HUES6 (cell line): ENCODE results near the gene ATP5MG.

Experiments
- H3K27ac ChIP-seq: 2 replicates; pipeline ENCODE4 v1.7.0; 2013; ENCODE audit warnings: low read depth, mild to moderate bottlenecking, low read length, inconsistent platforms
- H3K27me3 ChIP-seq: 2 replicates; pipeline ENCODE4 v1.6.1; 2013; ENCODE audit warnings: low read length; ENCODE audit not compliant: control insufficient read depth, insufficient read depth
- H3K36me3 ChIP-seq: 2 replicates; pipeline ENCODE4 v1.6.1; 2013; ENCODE audit warnings: low read length; ENCODE audit not compliant: control insufficient read depth, insufficient read depth
- H3K4me1 ChIP-seq: 2 replicates; pipeline ENCODE4 v1.6.1; 2013; ENCODE audit warnings: low read length; ENCODE audit not compliant: control insufficient read depth, insufficient read depth
- H3K4me3 ChIP-seq: 2 replicates; pipeline ENCODE4 v1.5.1; 2013; ENCODE audit warnings: low read depth, low read length
- H3K9ac ChIP-seq: one replicate; pipeline ENCODE4 v1.6.1; 2013; ENCODE audit warnings: mild to moderate bottlenecking, low read length
- H3K9me3 ChIP-seq: 2 replicates; pipeline ENCODE4 v1.6.1; 2013; ENCODE audit warnings: low read depth, low read length; ENCODE audit not compliant: control insufficient read depth, insufficient read depth

ATP5MG gene

DNA sequence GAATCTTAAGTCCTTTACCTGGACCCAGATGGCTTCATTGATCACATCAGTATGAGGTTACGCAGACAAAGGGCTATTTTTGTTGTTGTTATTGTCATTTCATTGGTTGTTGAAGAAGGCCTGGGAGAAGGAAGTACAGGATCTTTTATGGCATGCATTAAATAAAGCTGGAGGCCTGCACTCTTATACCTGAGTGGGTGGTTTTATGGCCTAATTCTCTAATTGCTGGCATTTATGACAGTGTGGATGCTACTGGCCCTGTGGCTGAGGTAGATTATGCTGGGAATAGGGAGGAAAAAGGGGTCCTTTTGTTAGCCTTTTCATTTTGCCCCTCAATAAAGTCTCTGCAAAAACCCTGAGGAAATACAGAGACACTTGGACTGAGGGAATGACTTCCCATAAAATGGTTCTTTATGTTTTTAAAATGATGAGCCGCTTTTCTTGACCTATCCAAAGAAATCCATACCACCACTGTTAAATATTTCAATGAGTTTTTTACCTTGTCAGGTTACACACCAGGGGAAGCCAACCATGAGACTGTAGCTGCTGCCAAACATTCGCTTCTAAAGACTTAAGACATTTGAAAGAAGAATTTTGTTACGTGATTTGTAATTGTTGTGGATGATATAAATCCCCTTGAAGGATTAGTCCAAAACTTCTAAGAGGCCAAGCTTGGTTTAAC lies 41.6 kb downstream of the ATP5MG start:
- no peaks in the 10 kb centered on the region for H3K9me3 ChIP-seq
- no peak overlapping the region for H3K27ac ChIP-seq
- H3K4me3 ChIP-seq, result no peak overlapping the region
- no peak overlapping the region for H3K9ac ChIP-seq
- peaks cover 22% of the 10 kb centered on the region for H3K4me1 ChIP-seq
- peaks cover 22% of the 10 kb centered on the region for H3K36me3 ChIP-seq
- no peaks in the 10 kb centered on the region for H3K27me3 ChIP-seq

DNA sequence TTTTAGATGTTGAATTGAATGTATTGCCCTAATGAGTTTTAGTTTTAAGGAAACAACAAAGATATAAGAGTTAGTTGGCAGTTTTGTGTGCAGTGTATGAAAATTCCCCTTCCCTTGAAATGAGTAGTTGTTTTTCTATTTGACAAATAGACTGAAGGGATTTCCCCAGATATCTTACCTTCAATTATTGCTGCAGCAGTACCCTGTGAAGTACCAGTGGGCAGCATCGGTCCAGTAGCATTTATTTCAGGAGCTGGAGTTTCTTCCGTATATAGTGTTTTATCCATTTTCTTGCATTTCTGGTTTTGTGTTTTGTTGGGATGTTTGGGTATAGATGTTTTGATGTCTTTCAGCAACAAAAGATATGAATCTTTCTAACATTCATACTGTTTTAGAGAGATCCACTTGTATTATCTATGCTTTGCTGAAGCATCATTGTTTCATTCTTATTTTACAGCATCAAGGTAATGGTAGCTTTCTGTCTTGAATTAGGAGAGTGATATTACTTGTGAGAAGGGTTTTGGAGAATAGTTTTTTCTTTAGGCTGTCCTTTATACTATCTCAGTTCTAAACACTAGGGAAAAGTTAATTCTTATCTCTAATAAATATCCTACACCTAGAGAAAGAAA lies 42.3 kb downstream of the ATP5MG start:
- Histone ChIP-seq H3K27ac (no peak overlapping the region), H3K4me1 (peaks cover 22% of the 10 kb centered on the region), H3K36me3 (peaks cover 22% of the 10 kb centered on the region), H3K27me3 (no peaks in the 10 kb centered on the region), H3K9me3 (no peaks in the 10 kb centered on the region), H3K4me3 (no peak overlapping the region), H3K9ac (no peak overlapping the region)

DNA sequence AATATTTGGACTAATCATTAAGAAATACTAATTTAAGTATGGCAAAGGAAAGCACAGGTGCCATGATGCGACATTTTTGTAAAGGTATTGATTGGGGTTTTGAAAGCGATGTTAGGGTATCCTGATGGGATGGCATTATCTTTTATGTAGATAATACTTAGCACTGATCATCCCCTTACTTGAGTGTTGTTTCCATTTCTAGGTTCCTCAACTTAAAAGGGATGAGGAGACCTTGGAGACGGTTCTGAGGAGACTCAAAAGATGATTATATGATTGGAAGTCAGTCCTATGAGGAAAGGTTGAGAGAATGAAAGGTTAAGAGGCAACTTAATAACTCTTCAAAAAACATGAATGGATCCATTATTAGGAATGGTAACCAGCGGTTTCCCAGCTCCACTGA lies 46.0 kb downstream of the ATP5MG start:
- Histone ChIP-seq H3K9me3 (no peaks in the 10 kb centered on the region), H3K27me3 (no peaks in the 10 kb centered on the region), H3K36me3 (peaks cover 14% of the 10 kb centered on the region), H3K4me1 (peaks cover 4% of the 10 kb centered on the region; the same call in 1 of the 2 replicates), H3K4me3 (no peak overlapping the region), H3K27ac (no peak overlapping the region), H3K9ac (no peak overlapping the region)

DNA sequence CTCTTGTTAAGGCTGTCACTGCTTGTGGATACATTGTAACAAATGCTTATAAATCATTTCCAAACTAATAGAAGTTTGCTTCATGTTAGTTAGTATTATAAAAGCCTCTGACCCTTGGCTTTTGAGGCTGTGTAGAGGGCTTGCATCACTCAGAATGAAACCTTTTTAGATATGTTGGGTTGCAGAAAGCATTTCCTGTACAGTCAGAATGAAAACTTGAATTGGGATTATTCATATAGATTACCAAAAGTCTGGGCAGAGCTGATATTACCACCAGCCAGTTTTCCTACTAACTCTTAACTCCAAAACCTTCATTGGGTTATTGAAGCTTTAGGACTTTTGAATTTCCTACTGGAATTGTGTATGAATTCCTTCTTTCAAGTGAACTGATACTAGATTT lies 46.9 kb downstream of the ATP5MG start:
- Histone ChIP-seq H3K27me3 (no peaks in the 10 kb centered on the region), H3K27ac (no peak overlapping the region), H3K4me1 (no peaks in the 10 kb centered on the region), H3K9me3 (no peaks in the 10 kb centered on the region), H3K9ac (no peak overlapping the region), H3K36me3 (peaks cover 14% of the 10 kb centered on the region), H3K4me3 (no peak overlapping the region)

DNA sequence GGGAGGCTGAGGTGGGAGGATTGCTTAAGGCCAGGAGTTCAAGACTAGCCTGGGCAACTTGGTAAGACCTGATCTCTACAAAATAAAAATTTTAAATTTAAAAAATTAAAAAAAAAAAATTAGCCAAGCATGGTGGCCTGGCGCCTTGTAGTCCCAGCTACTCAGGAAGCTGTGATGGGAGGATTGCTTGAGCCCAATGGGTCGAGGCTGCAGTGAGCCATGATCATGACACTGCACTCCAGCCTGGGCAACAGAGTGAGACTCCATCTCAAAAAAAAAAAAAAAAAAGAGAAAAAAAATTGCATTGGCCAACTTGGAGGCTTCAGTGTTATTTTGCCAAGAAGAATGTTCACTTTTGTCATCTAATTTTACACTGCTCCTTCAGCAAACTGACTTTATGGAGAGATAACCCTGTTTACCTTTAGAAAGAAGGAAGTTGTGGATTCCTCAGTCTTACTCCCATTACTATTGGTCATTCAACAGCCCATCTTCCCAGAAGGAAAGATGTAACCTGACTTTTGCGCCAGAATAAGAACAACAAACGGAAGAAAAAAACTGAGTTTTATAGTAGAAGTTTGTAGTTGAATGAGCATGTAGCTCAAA lies 48.0 kb downstream of the ATP5MG start:
- Histone ChIP-seq H3K9me3 (no peaks in the 10 kb centered on the region), H3K27ac (no peak overlapping the region), H3K9ac (no peak overlapping the region), H3K36me3 (peaks cover 18% of the 10 kb centered on the region), H3K4me1 (no peaks in the 10 kb centered on the region), H3K27me3 (no peaks in the 10 kb centered on the region), H3K4me3 (no peak overlapping the region)

DNA sequence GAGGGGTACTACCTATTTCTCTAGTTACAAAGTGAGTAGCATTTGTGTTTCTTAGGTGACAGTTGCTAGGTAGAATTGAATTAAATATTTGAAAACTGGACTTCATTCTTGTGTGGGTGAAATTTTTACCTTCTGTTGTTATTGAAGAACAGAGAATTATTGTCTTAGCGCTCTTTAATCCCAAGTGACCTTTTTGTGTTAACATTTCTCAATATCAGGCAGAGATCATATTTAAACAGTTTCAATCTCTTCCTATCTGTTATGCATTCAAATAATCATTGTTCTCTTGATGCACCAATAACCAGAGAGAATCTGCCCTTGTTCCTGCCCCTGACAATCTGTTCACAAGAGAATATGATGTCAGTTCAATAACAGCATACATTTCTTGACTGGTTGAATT lies 49.0 kb downstream of the ATP5MG start:
- H3K9me3 ChIP-seq, result no peaks in the 10 kb centered on the region
- H3K36me3 ChIP-seq, result peaks cover 18% of the 10 kb centered on the region
- no peaks in the 10 kb centered on the region for H3K27me3 ChIP-seq
- no peak overlapping the region for H3K27ac ChIP-seq
- no peak overlapping the region for H3K9ac ChIP-seq
- no peaks in the 10 kb centered on the region for H3K4me1 ChIP-seq
- no peak overlapping the region for H3K4me3 ChIP-seq
